Ishikawa (cell line): Measurements from ENCODE around the gene CCDC47.

Experiments
- CEBPB ChIP-seq: IDR thresholded peaks from 2 replicates; pipeline ENCODE4 v1.6.1; 2012
- EGR1 ChIP-seq: IDR thresholded peaks from 2 replicates; pipeline ENCODE4 v1.6.1; 2012
- EP300 ChIP-seq: IDR thresholded peaks from 2 replicates; pipeline ENCODE4 v1.6.1; 2012; ENCODE audit warnings: borderline replicate concordance
- FOXM1 ChIP-seq: IDR thresholded peaks from 2 replicates; pipeline ENCODE4 v1.6.1; 2012; ENCODE audit warnings: low read depth, borderline replicate concordance
- RAD21 ChIP-seq: IDR thresholded peaks from 2 replicates; pipeline ENCODE4 v1.6.1; 2012; ENCODE audit warnings: low read depth
- REST ChIP-seq: IDR thresholded peaks from 2 replicates; pipeline ENCODE4 v1.6.1; 2012; ENCODE audit warnings: low read depth, mild to moderate bottlenecking
- TAF1 ChIP-seq: IDR thresholded peaks from 2 replicates; pipeline ENCODE4 v1.6.1; 2012; ENCODE audit warnings: low read depth, mild to moderate bottlenecking
- TCF12 ChIP-seq: IDR thresholded peaks from 2 replicates; pipeline ENCODE4 v1.6.1; 2012; ENCODE audit warnings: low read depth
- TEAD4 ChIP-seq: IDR thresholded peaks from 2 replicates; pipeline ENCODE4 v1.6.1; 2012
- USF1 ChIP-seq: IDR thresholded peaks from 2 replicates; pipeline ENCODE4 v1.6.1; 2012
- YY1 ChIP-seq: IDR thresholded peaks from 2 replicates; pipeline ENCODE4 v1.6.1; 2012; ENCODE audit warnings: low read depth
- ZBTB7A ChIP-seq: IDR thresholded peaks from 2 replicates; pipeline ENCODE4 v1.6.1; 2012; ENCODE audit warnings: low read depth
- TF ChIP-seq, protein P1 (sequence below): IDR thresholded peaks from 2 replicates; pipeline ENCODE4 v1.6.1; 2012

- TF ChIP-seq REST: no peak
- TF ChIP-seq YY1: no peak
- TF ChIP-seq, protein P1, sequence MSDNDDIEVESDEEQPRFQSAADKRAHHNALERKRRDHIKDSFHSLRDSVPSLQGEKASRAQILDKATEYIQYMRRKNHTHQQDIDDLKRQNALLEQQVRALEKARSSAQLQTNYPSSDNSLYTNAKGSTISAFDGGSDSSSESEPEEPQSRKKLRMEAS: no peak
- no peak for TF ChIP-seq CEBPB
- TF ChIP-seq TAF1: no peak
- TF ChIP-seq ZBTB7A: no peak
- no peak for TF ChIP-seq EP300
- no peak for TF ChIP-seq EGR1
- no peak for TF ChIP-seq USF1
- no peak for TF ChIP-seq RAD21
- no peak for TF ChIP-seq TEAD4
- TF ChIP-seq TCF12: no peak
- no peak for TF ChIP-seq FOXM1
Observed at GRCh38 chr17:63758428-63758827, 15.0 kb downstream of the CCDC47 start.
